NCI-H1694 treated with DMSO at 0.1 percent for 48 hours (cell line): ENCODE results near the gene THSD7B.
"Not testable (repeated sequence)": the region's sequence is repeated elsewhere in the genome, so short reads cannot be mapped to it uniquely, and the experiment has no call there.

Experiments
- DNase-seq: peaks from one replicate; lab custom pipeline; 2025; lab: John Stamatoyannopoulos, UW

The THSD7B gene

DNA sequence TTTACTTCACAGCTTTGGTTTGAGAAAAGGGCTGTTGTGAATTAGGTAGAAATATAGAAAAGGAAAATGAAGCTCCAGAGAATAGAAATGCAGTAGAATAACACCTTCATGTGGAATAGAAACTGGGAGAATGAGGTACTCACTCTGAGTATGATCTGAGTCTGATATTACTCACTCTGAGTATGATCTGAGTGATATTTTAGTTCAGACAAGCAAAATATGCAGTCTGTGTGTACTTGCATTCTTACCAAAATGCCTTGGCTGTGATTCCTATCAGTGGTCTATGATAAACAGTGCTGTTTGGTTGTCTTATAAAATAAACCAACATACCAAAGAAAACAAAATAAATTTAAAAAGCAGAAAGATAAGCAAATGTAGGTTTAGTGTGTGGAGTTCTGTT is 487.6 kb downstream of the THSD7B start:
- no peak for DNase-seq

GRCh38 chr2:137254052-137254451 is 488.7 kb downstream of the THSD7B start:
- DNase-seq: no peak

DNA sequence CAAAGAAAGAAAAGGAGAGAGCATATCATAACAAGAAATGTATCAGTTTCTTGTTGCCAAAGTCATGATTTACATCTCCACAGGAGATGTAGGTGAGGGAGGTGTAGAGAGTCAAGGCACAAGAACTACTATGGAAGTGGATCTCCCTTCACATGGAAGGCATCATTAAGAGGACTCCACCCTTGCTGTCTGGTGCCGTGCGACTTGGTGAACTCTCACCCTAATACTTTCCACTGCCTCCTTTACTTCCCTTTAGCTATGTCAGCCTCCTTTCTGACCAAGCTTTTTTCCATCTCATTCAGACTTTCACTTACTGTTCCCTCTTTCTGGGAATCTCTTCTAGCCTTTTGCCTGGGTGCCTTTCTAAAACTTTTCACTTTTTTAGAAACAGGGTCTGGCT is 490.0 kb downstream of the THSD7B start:
- DNase-seq: no peak

DNA sequence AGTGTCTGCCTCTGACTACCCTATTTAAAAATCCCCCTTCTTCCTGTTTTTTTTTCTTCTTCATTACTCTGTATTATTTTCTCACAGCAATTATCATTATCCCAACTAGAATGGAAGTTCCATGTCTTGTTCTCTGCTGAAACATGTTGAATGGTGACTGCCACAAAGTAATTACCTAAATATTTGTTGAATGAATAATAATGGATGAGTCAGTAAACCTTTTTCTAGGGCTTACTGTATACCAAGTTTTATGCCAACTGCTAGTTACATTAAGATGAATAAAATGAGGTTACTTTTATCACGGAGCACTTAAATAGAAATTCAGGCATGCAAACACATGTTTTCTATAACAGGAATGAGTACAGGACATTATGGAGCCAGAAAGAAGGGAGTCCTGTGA is 490.6 kb downstream of the THSD7B start:
- DNase-seq: no peak

GRCh38 chr2:137261881-137262585 is 496.7 kb downstream of the THSD7B start:
- DNase-seq: no peak

GRCh38 chr2:137262594-137262993 is 497.2 kb downstream of the THSD7B start:
- peak; percentile 33 for DNase-seq

DNA sequence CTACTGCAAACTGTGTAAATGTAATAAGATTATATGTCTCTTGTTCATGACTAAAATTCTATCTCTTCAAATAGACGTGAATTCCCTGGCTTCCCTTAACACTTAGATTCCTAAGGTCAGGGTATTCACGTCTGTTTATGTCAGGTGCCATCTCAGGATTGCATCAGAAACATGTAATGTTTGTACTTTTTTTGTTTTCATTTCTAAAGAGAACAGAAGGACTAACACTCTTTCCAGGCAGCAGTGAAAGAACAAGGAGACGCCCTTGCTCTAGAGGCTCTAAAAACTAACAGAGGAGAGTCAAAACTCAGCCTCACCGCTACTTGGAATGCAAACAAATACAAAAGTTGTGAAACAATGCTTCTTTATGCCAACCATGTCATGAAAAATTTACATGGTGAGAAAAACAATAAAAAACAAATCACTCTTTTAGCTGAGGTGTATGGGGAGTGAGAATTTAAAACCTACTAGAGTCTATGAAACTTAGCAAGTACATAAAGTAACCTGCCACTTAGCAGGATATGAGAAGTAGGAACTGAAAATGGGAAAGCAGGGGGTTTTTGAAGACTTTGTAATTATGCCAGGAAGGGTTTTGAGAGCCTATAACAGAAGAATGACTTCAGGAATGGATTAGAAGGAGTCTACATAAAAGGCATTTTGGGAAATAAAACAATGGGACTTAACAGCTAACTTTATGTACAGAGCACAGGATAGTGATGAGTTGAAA is 522.7 kb downstream of the THSD7B start:
- no peak for DNase-seq

GRCh38 chr2:137291836-137292570 is 526.7 kb downstream of the THSD7B start:
- DNase-seq: no peak

DNA sequence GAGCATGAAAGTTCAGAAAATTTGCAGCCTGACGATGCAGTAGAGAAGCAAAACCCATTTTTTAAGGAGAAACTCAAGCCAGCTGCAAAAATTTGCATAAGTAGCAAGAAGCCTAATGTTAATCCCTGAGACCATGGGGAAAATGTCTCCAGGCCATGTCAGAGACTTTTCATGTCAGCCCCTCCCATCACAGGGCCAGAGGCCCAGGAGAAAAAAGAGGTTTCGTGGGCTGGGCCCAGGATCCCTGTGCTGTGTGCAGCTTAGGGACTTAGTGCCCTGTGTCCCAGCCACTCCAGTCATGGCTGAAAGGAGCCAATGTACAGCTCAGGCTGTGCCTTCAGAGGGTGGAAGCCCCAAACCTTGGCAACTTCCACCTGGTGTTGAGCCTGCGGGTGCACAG is 533.0 kb downstream of the THSD7B start:
- DNase-seq: no peak

DNA sequence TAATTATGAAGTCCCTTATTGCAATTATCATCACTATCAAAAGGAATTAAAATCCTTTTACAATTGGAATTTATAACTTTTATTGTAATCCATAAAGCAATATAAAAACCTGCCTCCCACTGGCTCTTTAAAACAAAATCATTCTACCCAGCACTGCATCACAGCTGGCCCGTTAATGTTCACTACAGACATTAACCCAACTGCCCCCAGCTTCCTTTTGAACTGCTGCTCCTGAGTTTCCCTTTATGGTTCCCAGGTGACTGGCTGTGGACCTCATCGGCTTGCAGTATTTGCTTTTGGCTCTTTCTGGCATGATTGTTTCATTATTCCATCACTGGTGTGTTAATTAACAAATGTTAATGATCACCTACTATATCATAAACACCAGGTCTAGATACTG is 535.6 kb downstream of the THSD7B start:
- DNase-seq: no peak

GRCh38 chr2:137302957-137303356 is 537.6 kb downstream of the THSD7B start:
- no peak for DNase-seq

DNA sequence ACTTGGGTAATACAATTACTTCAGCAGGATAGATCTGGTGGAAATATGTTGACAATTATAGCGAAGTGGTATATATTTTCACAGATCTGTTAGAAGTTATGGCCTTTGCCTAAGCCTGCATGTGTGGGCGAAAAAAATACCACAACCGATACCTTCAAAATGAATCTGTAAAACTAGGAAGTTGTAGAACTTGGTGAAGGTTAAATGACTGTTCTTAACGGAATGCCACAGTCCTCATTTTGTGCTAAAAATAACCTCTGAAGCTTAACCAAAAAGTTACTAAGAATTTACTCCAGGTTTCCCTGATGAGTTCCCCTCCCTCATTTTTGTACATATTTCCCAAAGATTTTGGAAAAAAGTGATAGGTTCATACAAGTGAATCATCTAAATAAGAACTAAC is 550.7 kb downstream of the THSD7B start:
- DNase-seq: no peak

DNA sequence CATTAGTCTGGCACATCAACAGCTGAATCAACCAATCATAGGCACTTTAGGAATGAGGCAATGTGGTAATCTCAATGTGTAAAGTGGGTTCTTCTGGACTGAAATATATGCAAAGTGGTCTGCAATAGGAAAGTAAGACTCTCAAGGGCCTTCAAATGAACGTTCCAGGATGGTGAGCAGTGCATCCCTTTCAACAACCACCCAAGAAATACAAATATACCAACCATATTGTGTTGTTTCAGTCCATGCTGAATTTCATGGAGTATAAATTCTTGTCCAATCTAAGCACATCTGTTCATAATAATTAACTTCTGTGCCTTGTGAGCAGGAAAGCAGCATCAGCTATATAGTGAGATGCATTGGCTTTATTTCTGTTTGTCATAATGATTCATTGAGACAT is 556.2 kb downstream of the THSD7B start:
- peak; percentile 97 for DNase-seq

- DNase-seq: not testable (repeated sequence)
Observed at GRCh38 chr2:137331562-137331961, 566.2 kb downstream of the THSD7B start.

- no peak for DNase-seq
Observed at GRCh38 chr2:137333386-137334165, 568.2 kb downstream of the THSD7B start.

GRCh38 chr2:137336067-137336466 is 570.7 kb downstream of the THSD7B start:
- DNase-seq: no peak

DNA sequence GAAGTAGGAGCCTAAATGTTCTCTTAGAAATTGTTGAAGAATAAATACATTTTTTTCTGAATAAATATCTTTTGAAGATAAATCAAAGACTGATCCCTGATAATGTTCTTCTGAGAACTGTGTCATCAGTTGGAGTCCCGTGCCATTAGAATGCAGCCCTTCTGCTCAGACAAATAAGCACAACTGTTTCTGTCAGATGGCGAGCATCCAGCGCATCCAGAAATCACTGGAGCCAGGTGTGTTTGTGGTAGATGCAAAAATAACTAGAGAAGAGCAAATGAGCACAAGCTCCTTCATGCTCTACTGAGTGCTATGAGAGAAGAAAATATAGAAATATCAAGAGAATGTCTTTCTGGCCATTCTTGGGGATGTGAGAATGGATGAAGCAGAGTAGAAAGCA is 573.7 kb downstream of the THSD7B start:
- DNase-seq: peak; percentile 94

DNA sequence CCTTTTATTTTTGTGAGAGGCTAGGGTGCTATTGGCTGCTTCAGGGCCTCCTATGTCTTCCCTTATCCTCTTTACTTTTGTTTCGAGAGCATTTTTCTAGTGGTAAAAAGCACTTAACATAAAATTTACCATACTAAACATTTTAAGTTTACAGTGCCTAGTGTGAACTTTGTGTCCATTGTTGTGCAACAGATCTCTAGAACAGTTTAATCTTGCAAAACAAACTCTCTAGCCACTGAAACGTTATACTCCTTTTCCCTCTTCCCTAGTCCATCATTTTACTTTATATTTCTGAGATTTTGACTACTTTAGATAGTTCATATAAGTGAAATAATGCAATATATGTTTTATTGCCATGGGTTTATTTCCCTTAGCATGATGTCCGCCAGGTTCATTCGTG is 580.6 kb downstream of the THSD7B start:
- no peak for DNase-seq

DNA sequence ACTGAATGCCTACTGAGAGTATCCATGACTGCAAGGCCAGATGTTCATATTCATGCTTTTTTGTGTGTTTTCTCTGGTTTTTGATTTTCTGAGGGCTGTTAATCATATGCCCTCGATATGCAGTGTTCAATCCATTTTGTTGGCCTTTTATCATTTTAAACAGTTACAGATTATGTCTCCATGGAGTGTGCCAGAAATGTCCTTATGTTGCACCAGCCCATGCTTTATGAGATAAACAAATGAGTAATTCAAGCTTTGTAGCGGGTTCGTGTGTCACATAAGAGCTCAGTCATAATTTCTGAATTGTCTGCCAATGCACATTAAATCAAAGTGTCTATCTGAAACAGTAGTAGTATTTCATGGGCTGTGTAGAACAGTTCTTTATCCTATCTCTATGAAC is 583.0 kb downstream of the THSD7B start:
- peak; percentile 94 for DNase-seq

- no peak for DNase-seq
Observed at GRCh38 chr2:137357634-137358033, 592.3 kb downstream of the THSD7B start.

DNA sequence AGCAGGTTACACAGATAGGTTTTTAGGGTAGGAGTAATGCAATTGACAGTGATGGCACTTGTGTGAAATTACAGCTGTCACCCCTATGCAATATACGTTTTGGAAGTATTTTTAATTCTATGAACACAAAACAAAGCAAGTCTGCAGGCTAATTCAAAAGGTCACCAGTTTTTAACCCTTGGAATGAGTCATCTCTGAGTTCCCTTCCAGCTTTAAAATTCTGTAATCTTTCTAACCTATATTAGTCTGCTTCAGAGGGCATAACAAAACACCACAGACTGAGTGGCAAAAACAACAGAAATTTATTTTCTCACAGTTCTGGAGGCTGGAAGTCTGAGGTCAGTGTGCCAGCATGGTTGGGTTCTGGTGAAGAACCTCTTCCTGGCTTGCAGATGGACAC is 602.0 kb downstream of the THSD7B start:
- no peak for DNase-seq

DNA sequence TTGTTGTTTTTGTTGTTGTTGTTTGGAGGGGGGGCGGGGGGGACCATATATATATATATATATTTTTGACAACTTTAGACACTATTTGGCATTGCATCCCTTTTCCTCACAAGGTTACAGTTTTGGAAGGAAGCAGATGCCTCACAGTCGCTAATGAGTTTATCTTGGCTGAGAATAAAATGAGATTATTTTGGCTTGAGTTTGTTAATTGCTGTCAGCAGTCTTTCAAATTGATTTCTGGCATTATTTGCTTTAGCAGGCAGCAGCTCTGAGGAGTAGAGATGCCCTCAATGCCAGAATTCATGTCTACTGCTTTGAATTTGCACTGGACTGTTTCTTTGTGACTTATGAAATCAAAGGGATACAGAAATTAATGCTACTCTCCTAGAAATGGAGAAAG is 603.8 kb downstream of the THSD7B start:
- DNase-seq: peak; percentile 89
